HEK293 (cell line): ENCODE measurements around the gene KIF2B.

Source experiments
- CTCF ChIP-seq: fragments of 450-650 bp; formaldehyde crosslinking; IDR thresholded peaks from 2 replicates; pipeline ENCODE4 v1.5.1; 2016; ENCODE audit warnings: missing biosample characterization, missing genetic modification characterization
- ELK4 ChIP-seq: IDR thresholded peaks from 2 replicates; pipeline ENCODE4 v1.6.1; 2011; ENCODE audit warnings: mild to moderate bottlenecking, low read depth, low read length, borderline replicate concordance
- GFI1B ChIP-seq: fragments of 450-650 bp; formaldehyde crosslinking; IDR thresholded peaks from 2 replicates; pipeline ENCODE4 v1.5.1; 2016; ENCODE audit warnings: missing biosample characterization, missing genetic modification characterization
- ZFP3 ChIP-seq: fragments of 450-650 bp; formaldehyde crosslinking; IDR thresholded peaks from 2 replicates; pipeline ENCODE4 v1.5.1; 2016; ENCODE audit warnings: low read depth, missing biosample characterization, missing genetic modification characterization
- ZNF654 ChIP-seq: fragments of 450-650 bp; formaldehyde crosslinking; IDR thresholded peaks from 2 replicates; pipeline ENCODE4 v1.5.1; 2016; ENCODE audit warnings: low read depth, missing biosample characterization, missing genetic modification characterization

GRCh38 chr17:53804437-53804836 is 18.3 kb upstream of the KIF2B start:
- no peak for TF ChIP-seq ZNF654 (tag by site-specific recombination)
- no peak for TF ChIP-seq ELK4
- no peak for TF ChIP-seq ZFP3 (tag by site-specific recombination)
- TF ChIP-seq GFI1B (tag by site-specific recombination), result no peak
- TF ChIP-seq CTCF (tag by site-specific recombination), result no peak
